HG03457 (cell line): ENCODE data around the gene HNRNPUL1.
"Not testable (repeated sequence)": the region's sequence is repeated elsewhere in the genome, so short reads cannot be mapped to it uniquely, and the experiment has no call there.

Source experiments
- ATAC-seq: cut with Tn5 transposase; IDR thresholded peaks from one replicate; pipeline ENCODE4 v1.9.1; 2021; ENCODE audit warnings: moderate number of reproducible peaks; ENCODE audit not compliant: unreplicated experiment

Gene HNRNPUL1

GRCh38 chr19:41273076-41273475, 8.9 kb downstream of the HNRNPUL1 start:
- no peak for ATAC-seq

DNA sequence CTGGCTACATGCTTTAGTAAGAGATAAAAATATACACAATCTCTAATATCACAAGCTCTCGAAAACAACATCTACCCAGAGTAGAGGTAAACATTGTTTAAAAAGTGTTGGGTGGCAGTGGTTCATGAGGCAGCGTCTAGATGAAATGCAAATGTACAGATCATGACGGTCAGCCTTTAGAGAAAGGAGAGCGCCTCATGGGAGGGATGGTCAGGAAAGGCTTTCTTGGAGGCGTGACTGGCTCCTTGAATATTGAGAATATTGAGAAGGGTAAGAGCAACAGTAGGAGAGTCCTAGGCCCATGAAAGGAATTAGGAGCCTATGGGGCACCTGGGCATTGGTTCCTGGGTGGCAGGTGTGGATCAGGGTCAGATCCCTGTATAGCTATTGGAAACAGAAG, 10.6 kb downstream of the HNRNPUL1 start:
- no peak for ATAC-seq

DNA sequence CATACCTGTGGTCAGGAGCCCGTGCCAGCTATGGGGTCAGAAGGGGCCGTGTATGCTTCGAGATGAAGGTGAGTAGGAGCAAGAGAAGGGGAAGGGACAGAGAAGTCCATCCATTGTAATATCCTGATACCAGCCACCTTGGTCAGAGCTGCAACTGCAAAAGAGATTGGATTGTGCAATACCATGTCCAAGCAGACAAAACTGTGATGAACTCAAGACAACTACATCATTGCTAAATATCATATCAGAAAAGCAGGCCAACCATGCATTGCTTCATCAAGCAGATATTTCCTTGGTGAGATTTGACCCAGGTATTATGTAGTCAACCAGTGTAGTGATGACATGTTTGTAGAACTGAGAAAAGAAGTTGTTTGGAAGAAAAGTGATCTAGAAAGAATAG, 12.1 kb downstream of the HNRNPUL1 start:
- ATAC-seq: no peak

DNA sequence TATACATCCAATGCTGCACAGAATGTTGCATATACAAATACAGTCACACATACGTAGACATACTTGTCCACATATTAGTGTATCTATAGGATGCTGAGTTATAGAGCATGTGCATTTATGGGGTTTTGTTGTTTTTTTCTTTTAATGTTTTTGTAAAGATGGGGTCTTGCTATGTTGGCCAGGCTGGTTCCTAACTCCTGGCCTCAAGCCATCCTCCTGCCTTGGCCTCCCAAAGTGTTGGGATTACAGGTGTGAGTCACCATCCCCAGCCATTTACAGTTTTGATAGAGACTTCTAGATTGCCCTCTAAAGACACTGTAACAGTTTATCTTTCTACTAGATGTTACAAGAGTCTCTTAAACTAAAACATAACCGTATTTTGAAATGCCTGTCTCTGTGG, 14.3 kb downstream of the HNRNPUL1 start:
- no peak for ATAC-seq

GRCh38 chr19:41288673-41289530, 24.7 kb downstream of the HNRNPUL1 start:
- ATAC-seq: no peak

DNA sequence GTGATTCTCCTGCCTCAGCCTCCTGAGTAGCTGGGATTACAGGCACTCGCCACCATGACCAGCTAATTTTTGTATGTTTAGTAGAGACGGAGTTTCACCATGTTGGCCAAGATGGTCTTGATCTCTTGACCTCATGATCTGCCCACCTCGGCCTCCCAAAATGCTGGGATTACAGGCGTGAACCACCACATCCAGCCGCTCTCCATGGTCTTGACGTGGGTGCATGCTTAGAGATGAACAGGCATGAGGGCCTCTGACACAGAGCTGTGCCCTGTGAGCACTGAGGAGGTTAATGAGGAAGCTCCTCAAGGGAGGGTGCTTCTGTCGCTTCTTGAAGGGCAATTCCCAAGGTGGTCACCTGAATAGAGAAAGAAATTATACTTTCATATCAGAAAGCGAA, 25.6 kb downstream of the HNRNPUL1 start:
- not testable (repeated sequence) for ATAC-seq

- ATAC-seq: no peak
These were observed 30.2 kb downstream of the HNRNPUL1 start for GRCh38 chr19:41294393-41294792.

GRCh38 chr19:41295499-41295898, 31.3 kb downstream of the HNRNPUL1 start:
- ATAC-seq: no peak

DNA sequence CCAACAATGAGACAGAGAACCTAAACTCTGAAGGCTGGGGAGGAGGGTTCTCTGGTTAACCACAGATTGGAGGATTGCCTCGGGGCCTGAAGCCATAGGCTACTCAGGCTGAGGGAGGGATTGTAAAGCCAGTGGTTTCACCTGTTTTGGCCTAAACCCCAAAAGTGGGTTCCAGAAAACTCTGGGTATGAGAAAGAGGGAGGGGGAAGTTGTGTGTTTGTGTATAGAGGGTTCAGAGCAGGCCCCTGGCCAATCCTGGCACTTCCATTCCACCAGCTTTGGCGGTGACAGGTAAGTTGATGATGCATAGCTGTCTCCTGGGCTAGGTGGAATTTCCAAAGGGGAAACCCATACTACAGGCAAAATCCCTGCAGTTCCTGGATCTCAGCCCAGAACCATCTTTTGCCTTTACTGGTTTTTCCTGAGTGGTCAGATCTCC, 32.3 kb downstream of the HNRNPUL1 start:
- ATAC-seq: no peak

DNA sequence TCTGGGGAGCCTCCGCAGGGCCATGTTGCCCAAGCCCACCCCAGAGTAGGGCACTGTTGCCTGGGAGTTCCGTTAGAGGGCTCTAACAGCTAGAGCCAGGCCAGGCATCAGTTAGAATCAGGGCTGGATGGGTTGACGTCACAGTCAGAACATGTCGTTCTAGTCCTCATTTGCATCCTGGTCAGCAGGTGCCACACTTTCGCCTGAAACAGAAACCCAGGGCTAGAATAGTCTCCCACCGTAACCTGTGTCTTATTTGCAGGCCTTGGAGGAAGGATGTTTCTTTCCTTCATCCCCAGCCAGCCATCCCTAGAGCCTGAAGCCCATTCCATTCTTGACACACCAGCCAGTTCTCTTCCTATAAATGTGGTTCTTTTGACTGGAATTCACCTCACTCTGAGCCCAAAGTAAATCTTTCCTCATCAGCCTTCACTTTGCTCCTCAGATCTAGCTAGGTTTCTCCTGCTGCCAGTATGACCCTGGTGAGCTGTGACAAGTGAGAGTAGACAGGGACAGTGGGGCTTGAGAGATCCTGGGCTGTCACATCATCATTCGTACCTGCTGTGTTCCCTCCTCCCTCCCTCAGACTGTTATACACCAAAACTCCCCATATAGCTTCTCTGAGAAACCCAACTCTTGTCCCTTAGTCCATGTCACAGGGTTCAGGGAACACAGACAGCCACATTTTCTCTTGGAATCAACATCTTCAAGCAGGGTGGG, 33.6 kb downstream of the HNRNPUL1 start:
- ATAC-seq: no peak

DNA sequence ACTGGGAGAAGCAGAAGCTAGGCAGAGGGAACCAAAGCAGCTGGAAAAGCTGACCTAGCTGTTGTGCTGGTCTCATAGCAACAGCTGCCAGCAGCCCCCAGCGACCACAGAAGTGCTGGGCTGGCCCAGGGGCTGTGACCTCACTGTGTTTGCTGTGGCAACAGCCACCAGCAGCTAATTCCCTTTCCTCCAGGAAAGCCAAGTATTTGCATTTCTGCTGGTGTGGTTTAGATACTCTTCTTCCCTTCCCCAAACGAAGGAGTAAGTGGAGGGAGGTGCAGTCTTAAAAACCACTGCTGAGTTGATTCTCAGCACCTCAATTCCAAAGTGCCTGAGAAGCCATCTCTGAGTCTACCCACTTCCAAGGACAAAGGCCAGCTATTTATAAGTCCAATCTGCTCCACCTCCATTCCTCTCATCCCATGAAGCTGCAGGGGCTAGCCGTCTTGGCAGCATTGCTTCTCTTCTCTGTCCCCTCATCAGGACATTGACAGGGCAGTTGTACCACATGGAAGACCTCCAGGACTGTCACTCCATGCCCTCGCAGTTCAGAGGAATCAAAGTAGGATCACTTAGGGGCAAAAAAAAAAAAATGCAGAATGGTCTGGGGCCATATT, 34.3 kb downstream of the HNRNPUL1 start:
- no peak for ATAC-seq

DNA sequence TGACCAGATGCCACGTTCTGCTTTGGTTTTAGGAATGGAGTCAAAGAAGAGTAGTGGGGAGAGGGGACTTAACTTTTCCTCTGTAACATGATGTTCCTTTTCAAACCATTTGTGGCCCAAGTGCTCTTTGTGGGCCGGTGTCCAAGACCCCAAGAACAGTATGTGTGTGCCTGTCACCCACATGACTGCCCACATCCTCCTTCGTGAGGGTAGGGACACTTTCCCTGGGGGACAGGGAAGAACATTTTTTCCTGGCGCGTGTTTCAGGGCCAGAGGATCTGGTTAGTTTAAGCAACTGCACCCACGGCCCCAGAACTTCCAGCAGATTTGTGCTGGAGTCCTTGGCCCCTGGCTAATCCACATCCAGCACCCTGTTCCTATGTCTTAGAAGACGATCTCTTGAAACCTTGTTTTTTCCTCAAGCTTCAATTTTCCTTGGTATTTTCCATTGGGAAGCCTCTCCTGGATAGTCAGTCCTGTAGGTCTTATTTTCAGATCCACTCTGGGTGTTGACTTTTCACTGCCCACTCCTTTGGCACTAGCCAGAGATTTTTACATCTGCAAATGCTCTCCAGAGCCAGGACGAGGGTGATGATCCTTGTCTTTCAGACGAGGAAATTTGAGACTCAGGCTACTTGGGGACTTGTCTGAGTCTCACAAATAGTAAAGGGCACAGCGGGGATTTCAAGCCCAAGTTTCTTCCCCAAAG, 35.0 kb downstream of the HNRNPUL1 start:
- ATAC-seq: no peak

GRCh38 chr19:41299755-41300089, 35.5 kb downstream of the HNRNPUL1 start:
- no peak for ATAC-seq

- ATAC-seq: no peak
These were observed 36.4 kb downstream of the HNRNPUL1 start for GRCh38 chr19:41300555-41300954.

- ATAC-seq: no peak
These were observed 38.6 kb downstream of the HNRNPUL1 start for GRCh38 chr19:41302624-41303351.

GRCh38 chr19:41303954-41304353, 39.8 kb downstream of the HNRNPUL1 start:
- ATAC-seq: no peak

DNA sequence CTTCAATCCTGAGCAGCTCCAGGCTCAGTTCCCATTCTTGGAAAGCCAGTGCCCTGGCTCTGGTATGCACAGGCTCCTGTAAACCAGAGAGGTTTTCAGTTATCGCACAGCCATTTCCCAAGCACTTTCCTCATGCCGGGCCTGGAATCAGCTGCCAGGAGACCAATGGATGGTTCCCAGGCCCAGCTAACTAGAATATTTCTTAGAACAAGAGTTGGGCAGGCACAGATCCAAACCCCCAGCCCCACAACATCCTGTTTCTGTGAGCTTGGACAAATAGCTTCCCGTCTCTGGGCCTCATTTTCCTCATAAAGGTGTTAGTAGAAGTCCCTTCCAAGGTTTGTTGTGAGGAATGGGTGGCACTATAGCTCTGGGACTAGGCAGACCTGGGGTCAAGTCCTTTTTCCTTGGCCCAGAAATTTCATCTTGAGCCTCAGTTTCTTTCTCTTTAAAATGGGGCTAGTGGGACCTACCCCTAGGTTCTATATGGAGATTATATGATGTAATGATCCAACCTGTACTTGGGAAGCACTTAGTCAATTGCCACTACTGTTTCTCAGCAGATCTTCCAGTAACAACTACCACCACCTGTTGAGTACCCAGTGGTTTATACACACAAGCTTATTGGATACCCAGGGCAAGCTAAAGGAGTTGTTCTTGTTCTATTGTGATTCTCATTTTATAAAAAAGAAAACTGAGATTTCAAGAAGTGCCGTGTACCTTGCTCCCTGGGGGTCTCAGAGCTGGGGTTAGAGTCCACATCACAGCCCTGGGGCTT, 40.7 kb downstream of the HNRNPUL1 start:
- no peak for ATAC-seq

- no peak for ATAC-seq
These were observed 42.0 kb downstream of the HNRNPUL1 start for GRCh38 chr19:41305927-41306793.
